CD4-positive, alpha-beta T cell (primary cell): ENCODE measurements around the gene LEMD2. TPM values are rescaled to one million over a fixed set of nuclear protein-coding genes. Genes with fewer than 3 reads are reported as not detected.

Experiments used
- ATAC-seq: fragments of 200-7000 bp; cut with Tn5 transposase; one replicate; pipeline ENCODE4 v1.10.0; 2022; ENCODE audit warnings: mild to moderate bottlenecking; ENCODE audit not compliant: poor library complexity
- CTCF ChIA-PET: fragments of 350-600 bp; sonication (Branson Sonifier 250); formaldehyde crosslinking; loops from one replicate; lab custom pipeline; 2021; ENCODE audit warnings: antibody characterized with exemption, inconsistent platforms; lab: Charles Lee
- POLR2A ChIA-PET: fragments of 350-600 bp; sonication (Branson Sonifier 250); formaldehyde crosslinking; loops from one replicate; lab custom pipeline; 2021; ENCODE audit warnings: antibody characterized with exemption, inconsistent platforms; lab: Charles Lee
- DNase-seq, 14 experiments: peaks; one replicate each; pipeline ENCODE4 v3.0.0-alpha.2; 2013 to 2020; ENCODE audit warnings: mixed read lengths in 2 of 14
- H3K27ac ChIP-seq, 2 donors: one replicate each; pipeline versions ENCODE4 v1.5.1 to v1.7.0; 2013; ENCODE audit warnings: low read length in 2 of 2, low read depth in 1 of 2, mild to moderate bottlenecking in 1 of 2
- H3K27me3 ChIP-seq, 2 experiments: 1 replicate in 1 of 2; 2 replicates in 1 of 2; pipeline versions ENCODE4 v1.6.1 to v1.7.0; 2013; ENCODE audit warnings: low read length in 2 of 2, control low read depth in 1 of 2, mild to moderate bottlenecking in 1 of 2, moderate library complexity in 1 of 2; ENCODE audit not compliant: insufficient read depth in 2 of 2, control insufficient read depth in 1 of 2
- H3K36me3 ChIP-seq: one replicate; pipeline ENCODE4 v1.6.1; 2013; ENCODE audit warnings: low read length, control low read depth; ENCODE audit not compliant: insufficient read depth
- H3K4me1 ChIP-seq: one replicate; pipeline ENCODE4 v1.6.1; 2013; ENCODE audit warnings: low read length, control low read depth; ENCODE audit not compliant: insufficient read depth
- H3K4me3 ChIP-seq: one replicate; pipeline ENCODE4 v1.5.1; 2013; ENCODE audit warnings: mild to moderate bottlenecking, low read length, moderate library complexity
- H3K9me3 ChIP-seq, 2 experiments: 1 replicate in 1 of 2; 2 replicates in 1 of 2; pipeline versions ENCODE4 v1.6.1 to v1.7.0; 2013; ENCODE audit warnings: low read length in 2 of 2, mild to moderate bottlenecking in 2 of 2, control low read depth in 1 of 2, moderate library complexity in 1 of 2; ENCODE audit not compliant: control insufficient read depth in 1 of 2, insufficient read depth in 1 of 2
- H3K27ac Mint-ChIP-seq: one replicate; pipeline ENCODE4 v1.8.0; 2020; ENCODE audit warnings: mixed read lengths
- H3K27me3 Mint-ChIP-seq: one replicate; pipeline ENCODE4 v1.8.0; 2021; ENCODE audit warnings: mixed read lengths
- H3K36me3 Mint-ChIP-seq: one replicate; pipeline ENCODE4 v1.8.0; 2021; ENCODE audit warnings: low read depth, mixed read lengths
- H3K4me1 Mint-ChIP-seq: one replicate; pipeline ENCODE4 v1.8.0; 2021; ENCODE audit warnings: low read depth, mixed read lengths
- H3K4me3 Mint-ChIP-seq: one replicate; pipeline ENCODE4 v1.8.0; 2020; ENCODE audit warnings: mild to moderate bottlenecking, mixed read lengths
- H3K9me3 Mint-ChIP-seq: one replicate; pipeline ENCODE4 v1.8.0; 2020; ENCODE audit warnings: mixed read lengths
- intact Hi-C, 2 experiments: fragments of 100-400 bp; cut with DNase I in 1 of 2; cut with micrococcal nuclease in 1 of 2; formaldehyde crosslinking; loops; one replicate each; pipeline versions ENCODE4 v1.15.1 to v1.9.0; 2023 to 2025; cut with DNase I, micrococcal nuclease
- total RNA-seq, 174 experiments: library from RNA in 2 of 174; stranded (reverse) in 2 of 174; gene quantifications; one replicate each; pipeline ENCODE4 v1.2.3 and lab custom pipeline; 2021 to 2026
- TF ChIP-seq, protein P1 (sequence below): fragments of 200-600 bp; IDR thresholded peaks from one replicate; pipeline ENCODE4 v1.8.0; 2022; ENCODE audit warnings: antibody characterized with exemption, mild to moderate bottlenecking

LEMD2 gene
- total RNA-seq, 2 experiments from 2014 or later: 122 to 124 TPM

DNA sequence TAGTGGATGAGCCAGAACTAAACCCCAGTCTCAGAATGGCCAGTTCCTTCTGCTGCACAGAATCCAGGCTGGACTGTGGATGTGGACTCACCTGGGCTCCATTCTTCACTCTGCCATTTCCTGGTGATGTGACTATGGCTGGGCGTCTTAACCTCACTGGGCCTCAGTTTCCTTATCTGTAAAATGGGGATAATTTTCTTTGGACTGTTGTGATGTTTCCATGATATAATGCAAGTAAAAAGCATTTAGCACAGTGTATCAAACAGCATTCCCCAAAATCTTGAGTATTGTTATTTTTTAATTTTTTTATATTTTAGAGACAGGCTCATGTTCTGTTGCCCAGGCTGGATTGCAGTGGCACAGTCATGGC lies 36.3 kb downstream of the LEMD2 start:
- Mint-ChIP-seq H3K9me3 (no peaks in the 10 kb centered on the region), H3K27me3 (no peaks in the 10 kb centered on the region), H3K4me3 (no peak overlapping the region), H3K27ac (no peak overlapping the region), H3K36me3 (no peaks in the 10 kb centered on the region), H3K4me1 (no peaks in the 10 kb centered on the region)
- POLR2A ChIA-PET: no interaction called here
- no peaks in the 10 kb centered on the region for H3K27me3 ChIP-seq
- ATAC-seq (no peak), DNase-seq (no peak)
- intact Hi-C loops: no loop called here
- no peaks in the 10 kb centered on the region for H3K9me3 ChIP-seq
- H3K27ac ChIP-seq: no peak overlapping the region
- TF ChIP-seq, protein P1, sequence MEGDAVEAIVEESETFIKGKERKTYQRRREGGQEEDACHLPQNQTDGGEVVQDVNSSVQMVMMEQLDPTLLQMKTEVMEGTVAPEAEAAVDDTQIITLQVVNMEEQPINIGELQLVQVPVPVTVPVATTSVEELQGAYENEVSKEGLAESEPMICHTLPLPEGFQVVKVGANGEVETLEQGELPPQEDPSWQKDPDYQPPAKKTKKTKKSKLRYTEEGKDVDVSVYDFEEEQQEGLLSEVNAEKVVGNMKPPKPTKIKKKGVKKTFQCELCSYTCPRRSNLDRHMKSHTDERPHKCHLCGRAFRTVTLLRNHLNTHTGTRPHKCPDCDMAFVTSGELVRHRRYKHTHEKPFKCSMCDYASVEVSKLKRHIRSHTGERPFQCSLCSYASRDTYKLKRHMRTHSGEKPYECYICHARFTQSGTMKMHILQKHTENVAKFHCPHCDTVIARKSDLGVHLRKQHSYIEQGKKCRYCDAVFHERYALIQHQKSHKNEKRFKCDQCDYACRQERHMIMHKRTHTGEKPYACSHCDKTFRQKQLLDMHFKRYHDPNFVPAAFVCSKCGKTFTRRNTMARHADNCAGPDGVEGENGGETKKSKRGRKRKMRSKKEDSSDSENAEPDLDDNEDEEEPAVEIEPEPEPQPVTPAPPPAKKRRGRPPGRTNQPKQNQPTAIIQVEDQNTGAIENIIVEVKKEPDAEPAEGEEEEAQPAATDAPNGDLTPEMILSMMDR: no peak
- no peaks in the 10 kb centered on the region for H3K4me1 ChIP-seq
- H3K4me3 ChIP-seq: no peak overlapping the region
- CTCF ChIA-PET: no interaction called here
- H3K36me3 ChIP-seq: no peaks in the 10 kb centered on the region

DNA sequence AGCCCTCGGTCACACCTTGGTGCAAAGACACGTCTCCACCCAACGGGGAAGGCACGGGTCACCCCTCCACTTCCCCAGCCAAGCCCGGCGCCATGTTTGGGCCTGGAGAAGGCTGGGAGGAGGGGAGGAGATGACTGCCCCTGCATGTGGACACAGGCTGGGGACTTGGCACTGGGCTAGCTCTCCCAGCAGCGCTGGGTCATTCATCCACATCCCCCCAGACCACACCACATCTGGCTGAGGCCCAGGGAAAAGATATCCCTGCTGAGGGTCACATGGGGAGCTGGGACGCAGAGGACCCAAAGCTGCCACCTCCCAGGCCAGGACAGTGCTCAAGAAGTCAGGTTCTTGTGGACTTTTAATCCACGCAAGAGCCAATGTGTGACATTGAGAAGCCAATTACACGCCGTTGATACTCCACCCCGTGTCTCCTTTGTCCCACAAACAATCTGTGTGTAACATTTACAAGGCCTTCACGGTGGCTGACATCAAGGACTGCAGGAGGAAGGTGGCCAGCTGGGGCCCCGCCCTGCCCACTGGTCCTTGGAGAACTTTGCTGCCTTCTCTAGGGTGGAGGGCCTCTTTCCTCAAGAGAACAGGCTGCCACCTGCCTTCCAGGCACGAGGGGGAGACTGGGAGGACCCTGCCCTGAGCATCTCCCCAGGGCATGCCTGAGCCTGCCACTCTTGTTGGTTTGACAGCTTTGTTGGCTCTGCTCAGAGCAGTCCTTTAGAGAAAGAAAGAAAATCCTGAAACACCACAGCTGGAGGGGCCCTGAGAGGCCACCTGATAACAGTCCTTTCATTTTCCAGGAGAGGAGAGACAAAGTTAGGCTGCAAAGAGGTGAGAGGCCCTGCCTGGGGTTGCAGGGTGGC lies 36.9 kb downstream of the LEMD2 start:
- Mint-ChIP-seq H3K36me3 (no peaks in the 10 kb centered on the region), H3K4me1 (no peaks in the 10 kb centered on the region), H3K27ac (no peak overlapping the region), H3K4me3 (no peak overlapping the region), H3K27me3 (no peaks in the 10 kb centered on the region), H3K9me3 (no peaks in the 10 kb centered on the region)
- CTCF ChIA-PET: no interaction called here
- DNase-seq: no peak
- no peaks in the 10 kb centered on the region for H3K9me3 ChIP-seq
- no peaks in the 10 kb centered on the region for H3K27me3 ChIP-seq
- no peaks in the 10 kb centered on the region for H3K4me1 ChIP-seq
- H3K4me3 ChIP-seq: no peak overlapping the region
- H3K36me3 ChIP-seq: no peaks in the 10 kb centered on the region
- intact Hi-C loops: no loop called here
- H3K27ac ChIP-seq: no peak overlapping the region
- ATAC-seq: no peak
- POLR2A ChIA-PET: no interaction called here
- TF ChIP-seq, protein P1: no peak

DNA sequence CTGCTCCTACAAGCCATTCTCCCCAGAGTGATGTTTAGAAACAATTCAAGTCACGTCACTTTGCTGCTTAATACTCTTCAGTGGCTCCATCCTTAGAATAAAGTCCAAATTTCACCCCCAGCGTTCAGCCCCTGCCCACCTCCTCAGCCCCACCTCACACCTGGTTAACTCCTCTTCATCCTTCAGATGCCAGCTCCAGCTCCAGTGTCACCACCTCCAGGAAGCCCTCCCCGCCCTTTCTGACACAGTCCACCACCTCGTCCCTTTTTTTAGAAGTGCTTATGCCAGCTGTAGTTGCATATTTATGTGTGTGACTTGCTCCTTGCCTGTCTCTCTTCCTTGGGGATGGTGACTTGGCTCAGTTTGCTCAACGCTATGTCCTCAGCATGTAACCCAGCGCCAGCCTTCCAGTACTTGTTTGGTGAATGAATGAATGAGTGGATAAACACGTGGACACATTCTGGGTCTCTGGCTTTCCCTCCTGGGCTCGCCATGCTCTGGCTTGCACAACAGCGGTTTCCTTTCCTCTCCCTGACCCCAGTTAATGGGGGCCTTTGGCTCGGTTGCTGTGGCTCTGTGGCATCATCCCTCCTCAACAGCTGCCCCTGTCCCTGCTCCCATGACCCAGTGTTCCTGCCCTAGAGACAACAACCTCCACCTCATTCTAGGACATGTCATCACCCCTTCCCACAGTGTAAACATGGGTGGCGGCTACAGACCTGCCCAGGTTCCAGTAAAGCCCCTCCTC lies 38.5 kb downstream of the LEMD2 start:
- H3K36me3 ChIP-seq: no peaks in the 10 kb centered on the region
- no peaks in the 10 kb centered on the region for H3K36me3 Mint-ChIP-seq
- no peaks in the 10 kb centered on the region for H3K4me1 ChIP-seq
- POLR2A ChIA-PET: no interaction called here
- intact Hi-C loops: no loop called here
- H3K4me3 Mint-ChIP-seq: no peak overlapping the region
- TF ChIP-seq, protein P1: no peak
- CTCF ChIA-PET: no interaction called here
- H3K27ac Mint-ChIP-seq: no peak overlapping the region
- DNase-seq (no peak), ATAC-seq (no peak)
- H3K4me1 Mint-ChIP-seq: no peaks in the 10 kb centered on the region
- H3K9me3 ChIP-seq: no peaks in the 10 kb centered on the region
- H3K27me3 ChIP-seq: peaks cover 0 to 2% of the 10 kb centered on the region in 2 experiments
- H3K9me3 Mint-ChIP-seq: no peaks in the 10 kb centered on the region
- H3K27ac ChIP-seq: no peak overlapping the region
- H3K4me3 ChIP-seq: no peak overlapping the region
- H3K27me3 Mint-ChIP-seq: no peaks in the 10 kb centered on the region
